Measurements from ENCODE around the gene PTPN9. TPM values are rescaled to one million over a fixed set of nuclear protein-coding genes. Genes with fewer than 3 reads are reported as not detected.

PTPN9 gene
- total and polyA plus RNA-seq, 8 donors, result 21.9 to 50.4 (median 43.0) TPM

DNA sequence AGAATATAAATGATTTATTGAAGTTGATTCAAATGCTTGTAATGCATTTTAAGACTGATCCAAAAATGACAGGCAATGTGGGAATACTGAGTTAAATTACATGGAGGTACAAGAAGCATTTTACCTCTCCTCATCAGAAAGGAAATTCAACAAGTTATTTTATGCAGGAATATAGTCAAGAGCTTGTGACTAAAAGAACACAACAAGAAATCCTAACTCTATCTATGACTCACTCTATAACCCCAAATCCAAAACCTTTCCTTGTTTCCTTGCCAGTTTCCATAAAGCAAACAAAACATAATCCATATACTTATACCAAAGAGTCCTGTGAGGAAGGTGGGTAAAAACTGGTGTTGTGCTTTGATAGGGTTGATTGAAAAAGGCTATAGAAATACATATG is 158.4 kb downstream of the PTPN9 start:
- peaks cover 0 to 61% of the 10 kb centered on the region in 2 donors for H3K36me3 ChIP-seq

DNA sequence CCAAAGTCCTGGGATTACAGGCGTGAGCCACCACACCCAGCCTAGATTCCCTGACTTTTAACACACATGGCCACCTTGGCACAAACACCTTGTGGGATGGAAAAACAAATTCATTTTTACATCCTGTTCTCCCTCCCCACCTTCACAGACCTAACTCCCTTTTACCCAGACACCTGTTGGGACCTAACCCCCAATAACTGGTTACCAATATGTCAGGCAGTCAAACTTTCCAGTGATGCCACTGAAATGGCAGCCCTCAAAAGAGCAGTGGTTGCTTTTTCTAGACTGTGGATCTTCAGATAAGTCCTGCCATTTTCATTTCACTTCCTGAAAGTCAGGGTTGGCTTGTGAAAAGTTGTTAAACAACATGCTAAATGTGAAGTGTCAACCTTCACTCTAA is 162.5 kb downstream of the PTPN9 start:
- Histone ChIP-seq H3K27me3 (no peaks in the 10 kb centered on the region), H3K36me3 (peaks cover 7 to 56% of the 10 kb centered on the region in 2 donors)

More for the DNA sequence above, 158.4 kb downstream of the PTPN9 start:
- H3K4me1 ChIP-seq, result no peaks in the 10 kb centered on the region
- H3K9me3 ChIP-seq, result no peaks in the 10 kb centered on the region
- no peaks in the 10 kb centered on the region for H3K27me3 ChIP-seq
- DNase-seq (no peak), ATAC-seq (no peak)
- TF ChIP-seq, protein P1, sequence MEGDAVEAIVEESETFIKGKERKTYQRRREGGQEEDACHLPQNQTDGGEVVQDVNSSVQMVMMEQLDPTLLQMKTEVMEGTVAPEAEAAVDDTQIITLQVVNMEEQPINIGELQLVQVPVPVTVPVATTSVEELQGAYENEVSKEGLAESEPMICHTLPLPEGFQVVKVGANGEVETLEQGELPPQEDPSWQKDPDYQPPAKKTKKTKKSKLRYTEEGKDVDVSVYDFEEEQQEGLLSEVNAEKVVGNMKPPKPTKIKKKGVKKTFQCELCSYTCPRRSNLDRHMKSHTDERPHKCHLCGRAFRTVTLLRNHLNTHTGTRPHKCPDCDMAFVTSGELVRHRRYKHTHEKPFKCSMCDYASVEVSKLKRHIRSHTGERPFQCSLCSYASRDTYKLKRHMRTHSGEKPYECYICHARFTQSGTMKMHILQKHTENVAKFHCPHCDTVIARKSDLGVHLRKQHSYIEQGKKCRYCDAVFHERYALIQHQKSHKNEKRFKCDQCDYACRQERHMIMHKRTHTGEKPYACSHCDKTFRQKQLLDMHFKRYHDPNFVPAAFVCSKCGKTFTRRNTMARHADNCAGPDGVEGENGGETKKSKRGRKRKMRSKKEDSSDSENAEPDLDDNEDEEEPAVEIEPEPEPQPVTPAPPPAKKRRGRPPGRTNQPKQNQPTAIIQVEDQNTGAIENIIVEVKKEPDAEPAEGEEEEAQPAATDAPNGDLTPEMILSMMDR (IDR thresholded peaks at IDR 0.05), result no peak
- H3K4me3 ChIP-seq, result no peak overlapping the region
- no peak overlapping the region for H3K27ac ChIP-seq
- intact Hi-C loops (cut with DNase I), result no loop called here

More for the DNA sequence above, 162.5 kb downstream of the PTPN9 start:
- no peaks in the 10 kb centered on the region for H3K9me3 ChIP-seq
- intact Hi-C loops (cut with DNase I), result no loop called here
- ATAC-seq, result no peak
- H3K27ac ChIP-seq, result no peak overlapping the region
- no peaks in the 10 kb centered on the region for H3K4me1 ChIP-seq
- no peak overlapping the region for H3K4me3 ChIP-seq
- TF ChIP-seq, protein P1 (IDR thresholded peaks at IDR 0.05), result no peak
- no peak for DNase-seq

Other genes with a start within 250 kb of the PTPN9 start
- gene COMMD4, start 243.3 kb downstream of the PTPN9 start, total RNA-seq, result 10 to 100 TPM; 71.4 to 72.9 TPM
- 10 to 100 TPM; 74.3 to 97.2 (median 79.7) TPM for gene COMMD4, start 243.3 kb downstream of the PTPN9 start, polyA plus RNA-seq (ENCODE audit: insufficient read length in 6 of 6)
- gene NEIL1, start 232.3 kb downstream of the PTPN9 start, total RNA-seq, result 10 to 100 TPM; 31.3 to 34.0 TPM
- gene NEIL1, start 232.3 kb downstream of the PTPN9 start, polyA plus RNA-seq (ENCODE audit: insufficient read length in 6 of 6), result 10 to 100 TPM; 23.1 to 36.9 (median 31.8) TPM
- 100 to 1,000 TPM; 145 to 211 TPM for gene MAN2C1, start 210.7 kb downstream of the PTPN9 start, total RNA-seq
- 100 to 1,000 TPM; 121 to 245 (median 176) TPM for gene MAN2C1, start 210.7 kb downstream of the PTPN9 start, polyA plus RNA-seq (ENCODE audit: insufficient read length in 6 of 6)
- 10 to 100 TPM; 49.4 to 50.5 TPM for gene SIN3A, start 127.6 kb downstream of the PTPN9 start, total RNA-seq
- 10 to 100 TPM; 60.8 to 67.5 (median 62.3) TPM for gene SIN3A, start 127.6 kb downstream of the PTPN9 start, polyA plus RNA-seq (ENCODE audit: insufficient read length in 6 of 6)
- 10 to 100 TPM; 23.6 to 23.8 TPM for gene SNUPN, start 46.4 kb upstream of the PTPN9 start, total RNA-seq
- 10 to 100 TPM; 24.1 to 34.5 (median 27.7) TPM for gene SNUPN, start 46.4 kb upstream of the PTPN9 start, polyA plus RNA-seq (ENCODE audit: insufficient read length in 6 of 6)
- gene IMP3, start 60.9 kb upstream of the PTPN9 start, total RNA-seq, result 10 to 100 TPM; 52.8 to 69.9 TPM
- gene IMP3, start 60.9 kb upstream of the PTPN9 start, polyA plus RNA-seq (ENCODE audit: insufficient read length in 6 of 6), result 10 to 100 TPM; 38.6 to 48.6 (median 43.9) TPM
- 10 to 100 TPM; 21.4 to 34.7 TPM for gene SNX33, start 68.6 kb upstream of the PTPN9 start, total RNA-seq
- 10 to 100 TPM; 21.4 to 25.3 (median 23.0) TPM for gene SNX33, start 68.6 kb upstream of the PTPN9 start, polyA plus RNA-seq (ENCODE audit: insufficient read length in 6 of 6)
- 10 to 100 TPM; 22.5 to 24.7 TPM for gene CSPG4, start 133.5 kb upstream of the PTPN9 start, total RNA-seq
- 10 to 100 TPM; 18.4 to 36.1 (median 25.4) TPM for gene CSPG4, start 133.5 kb upstream of the PTPN9 start, polyA plus RNA-seq (ENCODE audit: insufficient read length in 6 of 6)

Data from left lung (tissue), 10 donors.